ELR (cell line): Measurements from ENCODE around the gene CTNNBIP1.
A peak's percentile ranks its signal among the peaks of the same experiment; 100 is the strongest.
"Not testable (repeated sequence)": the region's sequence is repeated elsewhere in the genome, so short reads cannot be mapped to it uniquely, and the experiment has no call there.

ENCODE experiments used
- DNase-seq: peaks from one replicate; pipeline ENCODE4 v3.0.0-alpha.2; 2015; ENCODE audit warnings: low read depth

CTNNBIP1 gene

DNA sequence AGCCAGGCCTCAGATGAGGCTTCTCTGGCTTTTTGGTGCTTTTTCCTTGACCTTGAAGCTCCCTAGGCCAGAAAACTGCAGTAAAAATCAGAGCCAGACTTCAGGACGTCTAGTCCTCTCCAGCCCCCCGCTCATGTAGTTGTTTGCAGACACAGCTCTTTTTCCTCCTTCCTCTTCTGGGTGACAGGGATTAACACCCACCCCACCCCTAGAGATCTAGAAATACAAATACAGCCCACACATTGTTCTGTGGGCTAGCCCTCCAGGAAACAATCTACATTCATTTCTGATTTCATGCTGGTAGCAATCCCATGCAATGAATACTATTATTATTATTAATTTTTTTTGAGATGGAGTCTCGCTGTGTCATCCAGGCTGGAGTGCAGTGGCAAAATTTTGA, 76.4 kb downstream of the CTNNBIP1 start:
- no peak for DNase-seq

DNA sequence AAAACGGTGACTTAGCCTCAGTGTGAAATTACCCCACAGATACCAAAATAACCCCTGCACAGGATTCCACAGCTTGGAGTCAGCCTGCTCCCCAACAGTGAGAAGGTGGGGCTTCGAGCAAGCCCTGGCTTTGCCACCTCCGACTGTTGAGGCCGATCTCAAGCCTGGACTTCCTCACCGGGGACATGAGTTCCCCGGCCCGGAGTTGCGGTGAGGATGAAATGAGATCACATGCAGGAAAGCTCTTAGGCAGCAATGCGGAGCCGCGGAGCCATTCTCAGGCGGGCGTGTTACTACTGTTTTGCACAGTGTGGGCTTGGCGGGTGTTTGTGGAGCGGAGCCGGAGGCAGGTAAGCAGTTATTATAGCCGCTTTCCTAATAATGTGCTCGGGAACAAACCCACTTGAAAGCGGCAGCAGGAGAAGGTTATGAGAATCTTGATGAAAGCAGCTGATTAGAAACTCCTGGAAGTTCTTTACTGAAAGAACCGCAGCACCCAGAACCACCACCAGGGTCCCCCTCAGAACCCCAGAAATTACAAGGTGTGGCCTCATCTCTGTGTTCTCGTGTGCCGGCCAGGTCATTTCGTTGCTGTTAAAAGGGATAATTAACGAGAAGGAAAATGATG, 82.4 kb downstream of the CTNNBIP1 start:
- peak; percentile 33 for DNase-seq

DNA sequence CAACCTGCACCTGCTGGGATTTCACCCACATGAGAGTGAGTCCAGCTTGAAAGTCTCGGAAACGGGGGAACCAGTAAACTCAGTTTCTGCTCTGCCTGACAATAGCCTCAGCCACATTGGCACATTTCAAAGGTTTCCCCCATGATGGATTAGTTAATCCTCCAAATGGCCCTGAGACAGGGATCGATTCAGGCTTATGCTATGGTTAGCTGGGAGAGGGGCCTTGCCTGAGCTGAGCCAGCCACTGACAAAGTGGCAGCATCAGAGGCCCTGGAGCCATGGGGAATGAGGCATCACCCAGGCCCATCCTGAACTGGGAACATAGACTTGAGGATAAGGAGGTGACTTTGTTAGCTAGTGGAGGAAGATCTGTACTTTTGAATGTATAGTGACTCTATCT, 83.5 kb downstream of the CTNNBIP1 start:
- DNase-seq = no peak

DNA sequence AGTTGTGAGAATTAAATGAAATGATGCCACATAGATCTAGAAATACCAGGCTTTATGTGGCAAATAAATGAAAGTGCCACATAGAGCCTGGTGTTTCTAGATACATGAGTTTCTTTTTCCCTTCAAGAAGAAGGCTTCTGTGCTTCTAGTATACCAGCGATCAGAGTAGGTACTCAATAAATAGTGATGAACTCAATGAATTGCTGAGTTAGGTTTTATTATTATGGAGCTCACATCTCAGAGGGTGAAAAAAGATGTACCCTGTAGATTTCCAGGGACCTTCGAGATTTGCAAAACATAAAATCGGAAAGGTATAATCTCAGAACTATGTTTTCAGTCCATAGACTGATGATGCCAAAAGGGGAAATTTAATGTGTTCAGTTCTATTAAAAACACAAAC, 84.0 kb downstream of the CTNNBIP1 start:
- no peak for DNase-seq

DNA sequence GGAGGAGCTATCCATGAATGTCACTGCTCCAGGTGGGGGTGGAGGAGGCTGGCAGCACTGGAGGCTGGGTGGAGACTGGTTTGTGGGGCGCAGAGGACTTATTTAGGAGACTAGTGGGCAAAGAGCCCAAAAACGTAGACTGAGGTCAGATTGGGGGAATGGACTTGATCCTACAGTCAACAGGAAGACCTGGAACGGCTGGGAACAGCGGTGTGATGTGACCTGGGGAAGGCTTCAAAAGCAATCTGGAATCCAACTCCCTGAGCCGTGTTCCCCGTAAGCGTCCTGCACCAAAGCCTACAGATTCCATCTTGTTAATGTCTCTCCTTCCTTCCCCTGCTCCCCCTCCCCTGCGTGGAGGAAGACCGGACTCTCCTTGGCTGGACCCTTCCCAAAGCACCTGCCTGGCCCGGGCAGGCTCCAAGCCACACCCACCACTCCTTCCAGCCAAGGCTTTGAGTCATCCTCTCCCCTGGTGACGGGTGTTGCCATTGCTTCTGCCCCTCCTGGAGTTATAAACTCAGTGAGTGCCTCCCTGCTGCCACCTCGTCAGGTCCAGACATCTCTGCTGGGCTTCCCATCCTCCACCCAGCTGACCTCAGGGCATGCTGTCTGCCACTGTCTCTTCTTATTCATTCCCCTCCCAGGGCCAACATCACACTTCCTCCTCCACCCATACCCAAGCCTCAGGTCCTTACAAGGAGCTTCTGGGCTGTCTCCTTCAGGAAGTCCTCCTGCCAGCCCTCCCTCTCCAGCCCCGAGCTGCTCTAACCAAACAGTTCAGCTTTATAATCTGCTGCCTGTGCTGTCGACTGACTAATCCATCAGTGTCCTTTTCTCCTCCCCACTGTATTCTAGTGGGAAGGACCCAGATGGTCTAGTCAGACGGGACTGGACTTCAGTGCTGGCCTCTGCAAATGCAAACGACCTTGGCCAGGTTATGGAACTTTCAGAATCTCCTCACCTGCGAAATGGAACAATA, 84.7 kb downstream of the CTNNBIP1 start:
- DNase-seq = peak; percentile 79

DNA sequence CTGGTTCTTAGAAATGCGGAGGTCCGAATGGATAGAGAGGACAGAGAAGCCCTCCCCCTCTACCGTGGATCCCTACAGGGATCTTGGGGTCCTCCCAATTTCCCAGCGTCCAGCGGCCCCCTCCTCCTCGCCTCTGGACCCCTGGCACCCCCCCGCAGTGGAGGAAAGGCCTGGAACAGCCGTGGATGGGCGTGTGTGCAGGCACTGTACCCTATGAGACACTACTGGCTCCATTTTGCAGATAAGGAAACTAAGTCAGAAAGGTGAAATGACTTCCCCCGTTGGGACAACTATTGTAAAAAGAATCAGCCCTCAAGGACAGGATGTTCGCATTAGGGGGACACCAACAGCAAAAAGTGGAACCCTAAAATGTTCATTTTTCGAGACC, 85.4 kb downstream of the CTNNBIP1 start:
- DNase-seq = no peak

DNA sequence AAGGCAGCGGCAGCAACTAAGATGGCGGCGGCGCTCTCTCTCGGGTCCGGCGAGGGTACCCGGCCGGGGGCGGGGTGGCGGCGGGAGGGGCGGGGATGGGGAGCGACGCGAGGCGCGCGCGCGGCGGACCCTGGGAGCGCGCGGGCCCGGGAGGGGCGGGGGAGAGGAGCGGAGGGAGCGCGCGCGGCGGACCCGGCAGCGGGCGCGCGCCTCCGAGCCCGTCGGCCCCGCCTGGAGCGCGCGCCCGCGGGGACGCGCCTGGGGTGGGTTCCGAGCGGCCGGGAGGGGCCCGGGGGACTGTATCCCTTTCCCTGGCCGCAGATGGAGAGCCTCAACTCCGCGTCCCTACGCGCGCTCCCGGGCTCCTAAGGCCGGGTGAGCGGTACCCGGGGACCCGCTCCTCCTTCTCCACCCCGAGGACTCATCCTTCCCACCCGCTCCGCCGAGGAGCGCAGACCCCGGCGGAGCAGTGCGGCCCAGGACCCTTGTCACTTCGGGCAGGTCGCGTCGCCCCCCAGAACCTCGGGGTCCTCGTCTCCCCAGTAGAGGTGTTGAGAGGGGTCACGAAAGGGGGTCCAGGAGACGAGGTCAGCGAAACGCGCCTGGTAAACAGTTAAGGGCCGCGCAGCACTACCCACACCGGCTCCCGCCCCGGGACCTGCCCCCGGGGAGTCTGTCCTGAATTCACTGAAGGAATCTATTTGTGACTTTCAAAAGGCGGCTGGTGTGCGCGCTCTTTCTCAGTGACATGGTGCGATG, 85.9 kb downstream of the CTNNBIP1 start, which contains the start of gene CLSTN1:
CLSTN1 (minus strand) TSS at position 23 of the 759 bp plus-strand sequence. CDS start 232 bp downstream, outside the sequence.
- peak; percentile 89 for DNase-seq

DNA sequence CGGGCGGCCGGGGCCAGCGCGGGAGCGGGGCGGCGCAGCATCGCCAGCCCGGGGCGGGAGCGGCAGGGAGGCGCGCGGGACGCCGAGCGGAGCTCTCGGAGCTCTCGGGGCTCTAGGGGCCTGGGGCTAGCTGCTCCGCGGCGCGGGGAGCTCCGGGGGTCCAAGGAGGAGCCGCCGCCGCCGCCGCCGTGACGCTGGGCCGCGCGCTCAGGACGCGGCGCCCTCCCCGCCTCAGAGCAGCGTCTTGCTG, 86.5 kb downstream of the CTNNBIP1 start:
- DNase-seq = no peak

DNA sequence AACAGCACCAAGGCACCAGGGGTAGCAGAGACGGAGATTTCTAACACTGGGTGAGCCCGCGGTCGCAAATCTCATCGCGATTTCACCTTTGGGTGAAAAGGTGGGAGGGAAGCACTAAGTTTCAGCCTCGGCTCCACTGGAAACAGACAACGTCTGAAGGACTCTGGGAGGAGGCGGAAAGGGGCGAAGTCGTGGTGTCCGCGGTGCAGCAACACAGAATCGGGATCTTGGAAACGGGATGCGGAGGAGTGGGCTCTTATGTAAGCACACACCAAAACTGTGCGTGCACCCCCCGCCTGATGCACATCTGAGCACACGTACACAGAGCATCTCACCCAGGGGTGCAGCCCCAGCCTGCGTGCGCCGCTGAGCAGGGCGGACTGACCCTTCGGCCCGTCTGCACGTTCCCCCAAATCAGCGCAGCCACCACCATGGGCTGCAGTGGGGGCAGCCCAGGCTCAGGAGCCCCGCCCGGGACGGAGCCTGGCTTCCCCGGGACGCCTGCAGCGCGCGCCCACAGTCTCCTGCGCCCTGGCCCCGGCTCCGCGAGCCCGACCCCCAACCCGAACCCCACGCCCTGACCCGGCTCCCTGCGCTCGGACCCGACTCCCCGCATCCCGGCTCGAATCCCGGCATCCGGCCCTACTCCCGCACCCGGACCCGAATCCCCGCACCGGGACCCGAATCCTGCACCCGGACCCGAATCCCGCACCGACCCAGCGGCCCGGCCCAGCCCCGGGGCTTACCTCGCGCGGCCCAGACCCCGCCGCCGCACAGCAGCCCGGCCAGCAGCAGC, 87.0 kb downstream of the CTNNBIP1 start:
- peak; percentile 45 for DNase-seq

DNA sequence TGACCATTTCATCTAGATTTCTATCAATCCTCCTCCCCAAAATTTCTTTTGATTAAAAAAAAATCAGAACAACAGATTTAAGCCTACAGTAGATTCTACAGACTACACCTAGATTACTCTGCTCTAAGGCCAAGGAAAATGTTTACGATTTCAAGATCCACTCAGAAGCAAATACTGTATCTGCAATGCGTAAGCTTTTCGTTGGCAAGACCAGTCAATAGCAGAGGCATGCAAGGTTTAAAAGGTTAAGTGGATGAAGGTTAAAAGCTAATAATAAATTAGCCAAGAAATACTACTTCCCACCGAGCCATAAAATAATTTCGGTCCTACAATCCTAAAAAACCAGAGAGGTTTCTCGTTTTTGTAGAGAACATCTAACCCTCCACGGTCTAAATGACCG, 87.6 kb downstream of the CTNNBIP1 start:
- DNase-seq = peak; percentile 40

DNA sequence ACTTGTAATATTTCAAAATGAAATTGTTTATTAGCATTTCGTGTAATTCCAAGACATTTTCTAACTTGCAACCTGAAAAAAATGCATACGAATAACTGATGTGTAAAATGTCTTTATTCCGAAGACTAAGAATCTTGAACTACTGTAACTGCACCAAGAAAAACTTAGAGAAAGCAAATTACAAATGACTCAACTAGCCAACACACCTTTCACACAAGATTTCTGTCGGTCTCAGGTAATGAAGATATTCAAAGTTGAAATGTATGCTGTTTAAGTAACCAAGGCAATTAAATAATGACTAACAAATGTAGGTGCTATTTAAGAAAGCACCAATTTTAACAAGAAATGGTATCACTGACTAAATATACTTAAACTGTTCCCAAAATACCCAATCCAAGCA, 88.4 kb downstream of the CTNNBIP1 start:
- no peak for DNase-seq

DNA sequence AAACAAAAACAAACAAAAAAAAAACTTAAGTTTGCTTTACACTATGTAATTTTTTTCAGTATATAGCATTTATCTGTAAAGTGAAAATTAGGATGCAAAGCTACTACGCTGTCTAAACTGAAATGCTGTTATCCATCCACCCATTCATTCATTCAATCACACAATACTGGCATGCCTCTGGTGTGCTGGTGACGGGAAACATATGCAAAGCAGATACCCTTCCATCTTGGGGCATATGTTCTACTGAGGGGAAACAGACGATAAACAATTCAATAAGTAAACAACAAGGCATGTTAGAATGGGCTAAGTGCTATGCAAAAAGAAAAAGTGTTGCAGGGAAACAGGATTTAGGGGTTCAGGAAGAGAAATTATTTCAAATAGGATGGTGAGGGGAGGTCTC, 89.5 kb downstream of the CTNNBIP1 start:
- no peak for DNase-seq

DNA sequence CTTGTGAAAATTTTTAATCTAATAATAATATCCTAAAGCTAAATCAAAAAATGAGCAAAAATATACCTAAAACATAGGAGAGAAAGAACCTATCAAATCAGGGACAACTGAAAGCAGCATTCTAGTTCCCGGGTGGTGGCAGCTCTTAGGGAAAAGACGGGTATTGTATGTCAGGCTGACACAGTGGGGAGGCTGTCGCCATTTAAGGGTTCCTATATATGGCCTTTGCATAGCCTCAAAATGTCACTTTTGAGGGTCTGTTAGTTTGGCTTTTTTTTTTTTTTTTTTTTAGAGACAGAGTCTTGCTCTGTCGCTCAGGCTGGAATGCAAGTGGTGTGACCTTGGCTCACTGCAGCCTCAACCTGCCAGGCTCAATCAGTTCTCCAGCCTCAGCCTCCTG, 92.3 kb downstream of the CTNNBIP1 start:
- DNase-seq = no peak

DNA sequence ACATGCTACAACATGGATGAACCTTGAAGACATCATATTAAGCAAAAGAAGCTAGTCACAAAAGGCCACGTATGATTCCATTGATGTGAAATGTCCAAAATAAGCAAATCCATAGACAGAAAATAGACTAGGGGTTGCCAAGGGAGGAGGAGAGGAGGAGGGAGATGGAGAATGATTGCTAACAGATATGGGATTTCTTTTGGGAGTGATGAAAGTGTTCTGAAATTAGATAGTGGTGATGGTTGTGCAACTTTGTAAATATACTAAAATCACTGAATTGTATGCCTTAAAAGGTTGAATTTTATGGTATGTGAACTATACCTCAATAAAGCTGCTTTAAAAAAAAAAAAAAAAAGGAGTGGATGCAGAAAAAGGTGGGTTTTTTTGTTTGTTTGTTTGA, 93.9 kb downstream of the CTNNBIP1 start:
- no peak for DNase-seq

DNA sequence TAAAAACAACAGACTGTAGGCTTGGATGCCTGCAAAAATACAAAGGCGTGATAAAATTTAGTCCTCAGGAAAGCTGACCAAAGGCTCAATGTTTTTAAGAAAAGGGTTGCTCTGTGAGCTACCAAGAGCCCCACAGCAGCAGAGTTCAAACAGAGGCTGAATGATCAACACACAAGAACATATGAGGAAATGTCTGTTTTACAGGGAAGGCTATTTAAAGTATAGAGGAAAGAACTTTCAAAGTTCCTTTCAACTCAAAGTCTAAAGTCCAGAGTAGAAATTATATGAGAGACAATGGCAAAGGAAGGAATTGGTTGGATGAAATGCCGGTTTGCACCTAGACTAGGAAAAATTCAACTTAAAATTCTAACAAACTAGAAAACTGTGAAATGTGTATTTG, 94.9 kb downstream of the CTNNBIP1 start:
- no peak for DNase-seq

DNA sequence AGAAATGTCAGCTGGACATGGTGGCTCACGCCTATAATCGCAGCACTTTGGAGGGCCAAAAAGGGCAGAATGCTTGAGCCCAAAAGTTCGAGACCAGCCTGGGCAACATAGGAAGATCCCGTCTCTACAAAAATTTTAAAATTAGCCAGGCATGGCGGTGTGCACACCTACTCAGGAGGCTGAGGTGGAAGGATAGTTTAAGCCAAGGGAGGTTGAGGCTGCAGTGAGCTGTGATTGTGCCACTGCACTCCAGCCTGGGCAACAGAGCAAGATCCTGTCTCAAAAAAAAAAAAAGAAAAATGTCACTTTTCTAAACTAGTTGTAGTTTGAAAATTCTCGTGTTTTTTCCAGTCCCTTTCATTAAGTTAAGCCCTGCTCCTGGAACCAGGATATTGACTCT, 95.5 kb downstream of the CTNNBIP1 start:
- no peak for DNase-seq

DNA sequence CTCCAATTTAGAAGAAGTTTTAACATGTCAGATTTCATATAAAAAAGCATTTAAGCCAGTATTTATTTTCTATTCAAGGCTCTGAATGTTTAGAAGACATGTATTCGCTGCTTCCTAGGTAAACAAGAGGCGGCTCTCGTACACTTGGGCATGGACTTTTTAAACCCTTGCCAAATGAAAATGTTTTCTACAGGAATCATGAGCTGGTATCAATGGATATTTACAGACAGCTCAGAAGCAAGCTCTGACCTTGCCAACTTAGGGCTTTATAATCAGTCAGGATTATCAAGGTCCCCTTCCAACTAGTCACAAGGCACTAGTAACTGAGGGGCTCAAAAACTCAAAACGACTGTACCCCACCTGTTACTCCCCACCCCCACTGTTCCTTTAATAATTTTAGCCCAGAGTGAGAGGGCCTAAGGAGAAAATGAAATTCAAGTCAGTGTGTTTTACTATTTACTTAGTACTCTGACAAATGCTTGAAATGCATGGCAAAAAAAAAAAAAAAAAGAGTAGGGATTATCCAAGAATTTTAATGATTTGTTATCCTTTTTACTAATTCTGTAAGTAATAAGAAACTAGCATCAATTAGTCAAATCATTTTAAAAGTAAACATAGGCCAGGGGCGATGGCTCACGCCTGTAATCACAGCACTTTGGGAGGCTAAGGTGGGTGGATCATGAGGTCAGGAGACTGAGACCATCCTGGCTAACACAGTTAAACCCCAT, 98.7 kb downstream of the CTNNBIP1 start:
- DNase-seq = no peak

DNA sequence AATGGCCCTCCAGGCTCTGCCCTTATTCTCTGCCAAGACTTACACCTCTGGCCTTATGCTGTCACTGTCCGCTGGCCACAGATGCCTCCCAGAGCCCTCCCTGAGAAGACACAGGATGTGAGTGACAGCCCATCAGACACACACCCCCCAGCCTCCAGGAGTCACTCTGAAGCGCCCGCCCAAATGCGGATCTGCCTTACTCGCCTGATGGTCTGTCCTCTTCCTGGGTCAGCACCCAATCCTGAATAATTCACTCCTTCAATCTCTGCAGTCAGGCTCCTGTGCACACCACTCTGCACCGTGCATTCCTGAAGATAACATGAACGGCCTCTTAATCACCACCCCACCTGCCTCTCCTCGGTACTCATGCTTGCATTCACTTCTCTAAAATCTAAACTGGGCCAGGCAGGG, 101.0 kb downstream of the CTNNBIP1 start:
- no peak for DNase-seq

DNA sequence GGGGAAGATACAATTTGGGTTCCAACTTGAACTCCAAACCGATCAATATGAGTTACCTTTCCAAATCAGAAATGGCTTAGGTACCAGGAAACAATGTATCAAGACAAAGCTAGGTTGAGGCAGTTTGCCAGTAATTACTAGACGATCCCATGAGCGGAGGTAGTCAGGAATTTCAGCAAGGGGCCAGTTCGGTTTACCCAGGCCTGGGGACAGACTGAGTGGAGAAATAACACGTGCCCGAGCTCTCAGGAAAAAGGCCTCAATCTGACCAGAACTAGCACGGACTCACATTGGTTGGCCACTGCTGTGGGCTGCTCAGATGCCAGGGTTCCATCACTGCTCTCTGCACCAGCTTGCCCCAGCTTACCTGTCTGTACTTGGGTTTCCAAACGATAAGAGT, 101.6 kb downstream of the CTNNBIP1 start:
- DNase-seq = no peak

DNA sequence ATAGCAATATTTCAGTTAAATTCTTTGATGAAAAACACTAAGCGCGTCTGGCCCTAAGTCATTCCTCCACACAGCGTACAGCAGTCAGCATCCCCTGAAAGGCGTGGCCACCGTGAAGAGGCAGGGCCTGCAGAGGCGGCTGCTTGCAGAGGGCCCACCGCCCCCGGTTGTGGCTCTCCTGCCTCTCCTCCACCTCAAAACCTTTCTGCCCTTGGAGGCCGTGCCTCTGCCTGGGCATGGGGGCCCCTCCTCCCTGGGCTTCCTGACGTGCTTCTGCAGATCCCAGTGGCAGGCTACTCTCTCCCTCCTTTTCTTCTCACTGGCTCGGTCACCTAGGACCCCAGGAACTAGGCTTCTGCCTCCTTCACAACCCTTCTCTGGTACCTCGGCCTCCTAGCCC, 102.5 kb downstream of the CTNNBIP1 start:
- no peak for DNase-seq

DNA sequence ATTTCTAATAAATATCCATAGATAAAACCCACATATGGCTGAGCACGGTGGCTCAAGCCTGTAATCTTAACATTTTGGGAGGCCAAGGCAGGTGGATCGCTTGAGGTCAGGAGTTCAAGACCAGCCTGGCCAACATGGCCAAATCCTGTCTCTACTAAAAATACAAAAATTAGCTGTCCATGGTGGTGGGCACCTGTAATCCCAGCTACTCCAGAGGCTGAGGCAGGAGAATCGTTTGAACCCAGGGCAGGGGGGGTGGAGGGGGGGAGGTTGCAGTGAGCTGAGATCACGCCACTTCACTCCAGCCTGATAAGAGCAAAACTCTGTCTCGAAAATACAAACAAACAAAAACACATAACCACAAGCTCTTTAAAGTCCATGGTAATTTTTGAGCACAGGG, 104.1 kb downstream of the CTNNBIP1 start:
- DNase-seq = not testable (repeated sequence)
